ENCODE measurements around the gene CENPL. TPM values are rescaled to one million over a fixed set of nuclear protein-coding genes. Genes with fewer than 3 reads are reported as not detected.

The CENPL gene
- total RNA-seq, 5 donors from 2014 or later (not counting 1 experiment from before 2014, with no cell fraction given): 8.1 to 12.7 (median 10.3) TPM

DNA sequence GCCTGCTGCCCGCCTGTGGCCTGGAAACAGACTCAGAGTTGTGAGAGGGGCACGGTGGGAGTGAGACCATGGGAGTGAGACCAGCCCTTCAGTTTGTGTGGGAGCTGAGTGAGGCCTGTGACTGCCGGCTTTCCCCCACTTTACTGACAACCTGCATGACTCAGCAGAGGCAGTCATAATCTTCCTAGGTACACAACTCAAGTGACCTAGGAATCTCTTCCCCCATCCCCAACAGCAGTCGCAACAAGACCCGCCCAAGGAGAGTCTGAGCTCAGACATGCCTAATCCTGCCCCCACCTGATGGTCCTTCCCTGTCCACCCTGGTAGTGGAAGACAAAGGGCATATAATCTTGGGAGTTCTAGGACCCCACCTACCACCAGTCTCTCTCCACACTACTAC, 65.7 kb downstream of the CENPL start:
- Histone ChIP-seq H3K27ac (ENCODE audit: low read length) (no peak overlapping the region), H3K4me1 (ENCODE audit: control insufficient read depth in 1 of 2, extremely low read depth in 1 of 2, insufficient read depth in 2 of 2, low read length in 2 of 2) (no peaks in the 10 kb centered on the region), H3K27me3 (replicated peaks in 1 of 2; ENCODE audit: control insufficient read depth in 2 of 2, extremely low read depth in 1 of 2, insufficient read depth in 2 of 2, low read length in 1 of 2) (no peaks in the 10 kb centered on the region), H3K4me3 (ENCODE audit: control insufficient read depth in 1 of 2, extremely low read depth in 1 of 2, low read length in 1 of 2) (no peak overlapping the region), H3K36me3 (ENCODE audit: control insufficient read depth in 2 of 2, extremely low read depth in 1 of 2, insufficient read depth in 1 of 2, low read length in 1 of 2) (peaks cover 11 to 52% of the 10 kb centered on the region in 2 donors), H3K9me3 (peaks cover 3% of the 10 kb centered on the region)
- peaks cover 82% of the 10 kb centered on the region for H3K36me3 Mint-ChIP-seq
- DNase-seq: no peak
- CTCF ChIA-PET: no interaction called here
- peak overlapping the region in 1 of 2 donors; percentile 39 for H3K27ac Mint-ChIP-seq
- H3K9me3 Mint-ChIP-seq: peaks cover 0 to 24% (median 11%) of the 10 kb centered on the region in 3 donors
- WGBS (ENCODE audit: insufficient coverage): 92% methylated on average over 2 of the region's 5 CpGs
- ATAC-seq (replicated peaks in 1 of 4): no peak
- H3K4me1 Mint-ChIP-seq: peaks cover 0 to 12% (median 2%) of the 10 kb centered on the region in 3 donors
- no peaks in the 10 kb centered on the region for H3K27me3 Mint-ChIP-seq
- no peak overlapping the region for H3K4me3 Mint-ChIP-seq
- POLR2A ChIA-PET: no interaction called here

DNA sequence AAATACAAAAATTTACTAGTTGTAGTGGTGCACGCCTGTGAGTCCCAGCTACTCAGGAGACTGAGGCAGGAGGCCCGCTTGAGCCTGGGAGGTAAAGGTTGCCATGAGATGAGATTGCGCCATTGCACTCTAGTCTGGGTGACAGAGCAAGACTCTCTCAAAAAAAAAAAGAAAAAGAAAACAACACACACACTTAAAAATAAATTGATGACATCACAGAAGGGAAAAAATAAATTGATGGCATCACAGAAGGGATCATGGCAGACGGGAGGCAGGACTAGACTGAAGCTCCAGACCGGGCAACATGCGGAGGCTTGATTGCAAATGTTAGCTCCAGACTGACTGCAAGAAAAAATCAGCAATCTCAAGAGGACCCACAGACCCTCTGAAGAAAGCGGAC, 66.6 kb downstream of the CENPL start:
- WGBS (ENCODE audit: insufficient coverage): 95% methylated on average over 3 of the region's 7 CpGs
- CTCF ChIA-PET: interaction anchor here (0.6 kb wide), 2 partner anchors 20 to 237 kb away, joined by 3 read pairs; no protein-coding TSS in a partner anchor
- no peak overlapping the region for H3K4me3 Mint-ChIP-seq
- POLR2A ChIA-PET: no interaction called here
- DNase-seq: no peak
- Histone ChIP-seq H3K4me3 (ENCODE audit: control insufficient read depth in 1 of 2, extremely low read depth in 1 of 2, low read length in 1 of 2) (no peak overlapping the region), H3K9me3 (peaks cover 3% of the 10 kb centered on the region), H3K4me1 (ENCODE audit: control insufficient read depth in 1 of 2, extremely low read depth in 1 of 2, insufficient read depth in 2 of 2, low read length in 2 of 2) (no peaks in the 10 kb centered on the region), H3K36me3 (ENCODE audit: control insufficient read depth in 2 of 2, extremely low read depth in 1 of 2, insufficient read depth in 1 of 2, low read length in 1 of 2) (peaks cover 11 to 59% of the 10 kb centered on the region in 2 donors), H3K27me3 (replicated peaks in 1 of 2; ENCODE audit: control insufficient read depth in 2 of 2, extremely low read depth in 1 of 2, insufficient read depth in 2 of 2, low read length in 1 of 2) (no peaks in the 10 kb centered on the region), H3K27ac (ENCODE audit: low read length) (no peak overlapping the region)
- ATAC-seq (replicated peaks in 1 of 4): no peak
- H3K27me3 Mint-ChIP-seq: no peaks in the 10 kb centered on the region
- no peak overlapping the region for H3K27ac Mint-ChIP-seq
- peaks cover 0 to 17% (median 9%) of the 10 kb centered on the region in 3 donors for H3K9me3 Mint-ChIP-seq
- H3K36me3 Mint-ChIP-seq: peaks cover 79% of the 10 kb centered on the region
- peaks cover 0 to 12% (median 4%) of the 10 kb centered on the region in 3 donors for H3K4me1 Mint-ChIP-seq

DNA sequence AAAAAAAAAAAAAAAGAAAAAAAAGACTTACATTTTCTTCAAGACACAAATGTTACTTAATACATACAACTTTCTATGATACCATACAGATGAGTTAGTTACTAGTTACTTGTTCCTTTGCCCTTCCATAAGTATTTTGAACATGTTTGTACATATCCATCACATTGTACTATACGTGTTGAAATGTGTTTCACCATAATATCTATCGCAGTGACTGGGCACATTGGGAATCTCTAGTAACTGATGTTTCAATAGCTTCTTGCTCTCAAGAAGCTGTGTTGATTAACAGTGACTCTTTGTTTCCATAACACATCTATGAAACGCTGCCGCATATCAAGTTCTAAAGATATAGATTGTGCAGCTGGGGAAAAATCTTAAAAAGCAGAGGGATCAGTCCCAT, 67.0 kb downstream of the CENPL start:
- ATAC-seq (replicated peaks in 1 of 4) (no peak), DNase-seq (no peak)
- Mint-ChIP-seq H3K4me3 (no peak overlapping the region), H3K36me3 (peaks cover 76% of the 10 kb centered on the region), H3K9me3 (peaks cover 0 to 12% (median 9%) of the 10 kb centered on the region in 3 donors), H3K27me3 (no peaks in the 10 kb centered on the region), H3K4me1 (peaks cover 0 to 12% (median 4%) of the 10 kb centered on the region in 3 donors), H3K27ac (no peak overlapping the region)
- peaks cover 11 to 64% of the 10 kb centered on the region in 2 donors for H3K36me3 ChIP-seq (ENCODE audit: control insufficient read depth in 2 of 2, extremely low read depth in 1 of 2, insufficient read depth in 1 of 2, low read length in 1 of 2)
- H3K27me3 ChIP-seq (replicated peaks in 1 of 2; ENCODE audit: control insufficient read depth in 2 of 2, extremely low read depth in 1 of 2, insufficient read depth in 2 of 2, low read length in 1 of 2): no peaks in the 10 kb centered on the region
- CTCF ChIA-PET: interaction anchor here (0.6 kb wide), 2 partner anchors 20 to 236 kb away, joined by 3 read pairs; no protein-coding TSS in a partner anchor
- no peak overlapping the region for H3K4me3 ChIP-seq (ENCODE audit: control insufficient read depth in 1 of 2, extremely low read depth in 1 of 2, low read length in 1 of 2)
- H3K27ac ChIP-seq (ENCODE audit: low read length): no peak overlapping the region
- H3K4me1 ChIP-seq (ENCODE audit: control insufficient read depth in 1 of 2, extremely low read depth in 1 of 2, insufficient read depth in 2 of 2, low read length in 2 of 2): no peaks in the 10 kb centered on the region
- no CpG with 5 or more reads among the region's 4 CpGs for WGBS (ENCODE audit: insufficient coverage)
- POLR2A ChIA-PET: no interaction called here
- no peaks in the 10 kb centered on the region for H3K9me3 ChIP-seq

DNA sequence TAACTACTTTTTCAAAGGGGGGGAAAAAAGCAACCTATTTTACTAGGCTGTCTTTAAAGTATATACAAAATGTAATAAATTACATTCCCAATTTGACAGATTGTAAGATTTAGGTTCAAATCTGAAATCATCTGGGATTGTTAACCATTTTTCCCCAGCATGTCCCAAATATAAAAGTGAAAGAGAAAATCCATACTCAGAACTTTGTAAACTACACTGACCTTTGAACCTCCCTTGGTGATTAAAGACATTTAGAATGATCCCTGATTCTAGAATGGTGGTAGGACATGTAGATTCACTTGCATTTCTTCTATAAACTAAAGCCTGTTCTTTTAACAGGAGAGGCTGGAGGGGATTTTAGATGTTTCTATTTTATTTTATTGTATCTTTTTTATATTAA, 70.9 kb downstream of the CENPL start:
- ATAC-seq (replicated peaks in 1 of 4): no peak
- peaks cover 0 to 3% (median 1%) of the 10 kb centered on the region in 3 donors for H3K4me1 Mint-ChIP-seq
- H3K27ac ChIP-seq (ENCODE audit: low read length): no peak overlapping the region
- H3K4me3 ChIP-seq (ENCODE audit: control insufficient read depth in 1 of 2, extremely low read depth in 1 of 2, low read length in 1 of 2): no peak overlapping the region
- DNase-seq: no peak
- no peak overlapping the region for H3K27ac Mint-ChIP-seq
- no peaks in the 10 kb centered on the region for H3K27me3 Mint-ChIP-seq
- H3K4me1 ChIP-seq (ENCODE audit: control insufficient read depth in 1 of 2, extremely low read depth in 1 of 2, insufficient read depth in 2 of 2, low read length in 2 of 2): no peaks in the 10 kb centered on the region
- peaks cover 54% of the 10 kb centered on the region for H3K36me3 Mint-ChIP-seq
- H3K36me3 ChIP-seq (ENCODE audit: control insufficient read depth in 2 of 2, extremely low read depth in 1 of 2, insufficient read depth in 1 of 2, low read length in 1 of 2): peaks cover 16 to 69% of the 10 kb centered on the region in 2 donors
- ChIA-PET POLR2A (no interaction called here), CTCF (no interaction called here)
- H3K27me3 ChIP-seq (replicated peaks in 1 of 2; ENCODE audit: control insufficient read depth in 2 of 2, extremely low read depth in 1 of 2, insufficient read depth in 2 of 2, low read length in 1 of 2): no peaks in the 10 kb centered on the region
- no peak overlapping the region for H3K4me3 Mint-ChIP-seq
- H3K9me3 ChIP-seq: no peaks in the 10 kb centered on the region
- H3K9me3 Mint-ChIP-seq: no peaks in the 10 kb centered on the region

Other genes starting within 250 kb of the CENPL start
- not detected for gene SLC9C2, start 221.8 kb downstream of the CENPL start, total RNA-seq
- not detected for gene TEX50, start 189.5 kb downstream of the CENPL start, total RNA-seq
- not detected for gene ANKRD45, start 155.0 kb downstream of the CENPL start, total RNA-seq
- gene KLHL20, start 109.9 kb downstream of the CENPL start, total RNA-seq: 10 to 100 TPM; 28.7 to 34.5 (median 31.2) TPM
- gene DARS2, start 210 bp downstream of the CENPL start, total RNA-seq: 10 to 100 TPM in 3 of 5 donors, 1 to 10 TPM in 2; 4.9 to 14.1 (median 13.6) TPM
- gene GAS5, start 43.1 kb upstream of the CENPL start, total RNA-seq: 100 to 1,000 TPM; 638 to 881 (median 772) TPM
- 10 to 100 TPM; 17.6 to 24.7 (median 22.4) TPM for gene ZBTB37, start 43.5 kb upstream of the CENPL start, total RNA-seq
- gene SERPINC1, start 92.4 kb upstream of the CENPL start, total RNA-seq: 1 to 10 TPM in 1 of 5 donors, under 1 TPM in 2, not detected in 2; 0.72 to 1.3 (median 0.95) TPM
- gene RC3H1, start 197.5 kb upstream of the CENPL start, total RNA-seq: 10 to 100 TPM; 39.9 to 52.1 (median 49.3) TPM

All from T-cell (primary cell).